SH-SY5Y (cell line): ENCODE measurements around the gene SLC22A12.

Source experiments
- GATA2 ChIP-seq: IDR thresholded peaks from 2 replicates; pipeline ENCODE4 v1.6.1; 2011; ENCODE audit warnings: mild to moderate bottlenecking, low read depth, low read length
- GATA3 ChIP-seq: IDR thresholded peaks from 2 replicates; pipeline ENCODE4 v1.6.1; 2011; ENCODE audit warnings: low read depth, mild to moderate bottlenecking, low read length, moderate library complexity

DNA sequence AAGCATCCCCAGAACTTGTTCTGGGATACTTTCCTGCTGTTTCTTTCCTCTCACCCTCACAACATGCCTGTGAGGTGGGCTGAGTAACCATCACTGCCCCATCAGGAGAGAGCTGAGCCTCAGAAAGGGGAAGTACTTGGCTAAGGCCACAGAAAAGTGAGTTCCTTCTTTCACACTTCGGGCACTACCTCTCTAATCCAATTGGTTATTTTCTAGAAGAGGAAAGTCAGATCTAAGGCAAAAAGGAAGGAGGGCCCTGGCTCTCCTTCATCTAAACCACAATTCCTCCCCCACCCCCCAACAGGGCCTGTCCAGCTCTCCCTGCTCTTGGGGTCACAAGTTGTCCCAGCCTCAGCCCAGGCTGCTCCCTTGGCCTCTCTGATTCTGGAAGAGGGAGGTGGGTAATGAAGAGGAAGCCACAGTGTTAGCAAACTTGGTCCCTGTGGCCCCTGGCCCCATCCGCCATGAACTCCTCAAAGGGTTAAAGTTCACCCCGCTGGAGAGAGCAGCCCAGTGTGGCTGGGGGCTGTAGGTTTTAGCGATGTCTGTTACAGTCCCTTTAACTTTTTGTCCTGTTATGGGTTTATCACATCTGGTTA lies 34.0 kb downstream of the SLC22A12 start:
- TF ChIP-seq GATA3 (no peak), GATA2 (no peak)
